H1 (cell line): ENCODE measurements around the gene GCC1. TPM values are rescaled to one million over a fixed set of nuclear protein-coding genes. Genes with fewer than 3 reads are reported as not detected.

Experiments
- CBX5 ChIP-seq: fragments of 300-800, 300-1000 bp; sonication (generic); IDR thresholded peaks from 2 replicates; pipeline ENCODE4 v1.7.1; 2016; ENCODE audit warnings: antibody characterized with exemption, low read length, low read depth
- CTBP2 ChIP-seq: IDR thresholded peaks from 2 replicates; pipeline ENCODE4 v1.7.0; 2011; ENCODE audit warnings: borderline replicate concordance, mild to moderate bottlenecking, moderate library complexity, mixed read lengths, low read length; ENCODE audit not compliant: insufficient read depth, insufficient read length
- RNF2 ChIP-seq: fragments of 200-900, 300-1000 bp; sonication (generic); IDR thresholded peaks from 2 replicates; pipeline ENCODE4 v1.7.1; 2016; ENCODE audit warnings: borderline replicate concordance, low read depth, mild to moderate bottlenecking, antibody characterized with exemption, low read length; ENCODE audit not compliant: poor library complexity, severe bottlenecking; ENCODE audit errors: missing control alignments
- ZNF274 ChIP-seq: IDR thresholded peaks from 2 replicates; pipeline ENCODE4 v1.7.0; 2012; ENCODE audit warnings: low read length, borderline replicate concordance; ENCODE audit errors: extremely low read depth
- polyA plus RNA-seq, 7 experiments: library from polyadenylated mRNA; depleted of rRNA in 3 of 7; stranded (reverse) in 5 of 7; unstranded in 2 of 7; fragments of >200 nt in 5 of 7; fragments of 200-250 nt in 2 of 7; gene quantifications; 1 replicate in 5 of 7; 2 replicates in 1 of 7; 4 replicates in 1 of 7; pipeline versions ENCODE4 v1.2.1 to v1.2.3, GENCODE V29; 2011 to 2013; ENCODE audit warnings: missing spikeins in 2 of 7, mixed read lengths in 2 of 7
- total RNA-seq: library from RNA; stranded (reverse); fragmentation: NEBNext Ultra II Directional; extraction: Animal tissue kit (Norgen Biotek cat#: 25700); gene quantifications from 2 replicates; pipeline ENCODE4 v1.2.1, GENCODE V29; 2021
- TF ChIP-seq, protein P1 (sequence below): IDR thresholded peaks from 2 replicates; pipeline ENCODE4 v1.6.1; 2012; ENCODE audit warnings: inconsistent platforms
- TF ChIP-seq, protein P2 (sequence below): fragments of 300-600 bp; sonication (generic); IDR thresholded peaks from 2 replicates; pipeline ENCODE4 v1.7.1; 2012; ENCODE audit warnings: low read length, moderate library complexity, mild to moderate bottlenecking, inconsistent platforms; ENCODE audit not compliant: insufficient replicate concordance
- TF ChIP-seq, protein P3 (sequence below): IDR thresholded peaks from 2 replicates; pipeline ENCODE4 v1.6.1; 2012; ENCODE audit warnings: inconsistent platforms

GCC1 gene
- total and polyA plus RNA-seq, 2 of the 8 experiments (the other 6 are each of a cell fraction or from before 2014, with no cell fraction given) = 3.3 to 15.0 TPM

DNA sequence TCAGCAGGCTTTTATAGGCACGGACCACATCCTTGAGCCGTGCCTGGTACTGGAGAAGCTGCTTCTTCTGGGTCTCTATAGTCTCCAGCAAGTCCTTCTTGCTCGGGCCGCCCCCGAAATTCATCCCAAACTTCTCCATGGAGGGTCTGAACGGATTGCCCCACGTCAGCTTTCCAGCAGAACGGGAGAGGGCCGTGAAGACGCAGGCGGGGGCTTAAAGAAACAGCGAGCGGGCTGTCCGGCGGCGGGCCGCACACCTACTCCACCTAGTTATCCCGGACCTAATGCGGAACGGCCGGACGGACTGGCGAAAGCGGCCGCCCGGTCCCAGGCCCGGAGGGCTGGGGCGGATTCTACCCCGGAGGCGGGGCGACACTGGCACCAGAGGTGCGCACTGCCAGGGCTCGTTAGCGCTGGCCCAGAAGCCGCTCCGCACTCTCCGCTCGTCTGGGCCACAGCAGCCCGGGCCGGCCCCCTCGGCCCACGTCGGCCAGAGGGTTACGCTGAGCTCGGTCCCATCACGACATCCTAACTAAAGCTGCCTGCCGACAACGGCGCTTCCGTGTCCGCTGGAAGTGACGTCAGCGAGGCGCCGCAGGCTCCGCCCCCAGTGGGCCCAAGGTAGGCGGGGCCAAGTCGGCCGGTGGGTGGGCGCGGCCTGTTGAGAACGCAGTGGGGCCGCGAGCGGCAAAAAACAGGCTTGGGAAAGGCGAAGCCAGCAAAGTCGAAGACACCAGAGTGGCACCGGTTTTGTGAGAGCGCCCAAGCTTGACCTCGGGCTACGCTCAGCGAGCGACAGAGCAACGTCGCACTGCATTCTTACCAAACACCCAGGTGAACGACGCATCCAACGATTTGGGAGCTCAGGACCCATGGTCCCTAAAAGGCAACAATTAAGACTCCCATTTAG, at the start of gene GCC1 (continued):
- TF ChIP-seq, protein P1, sequence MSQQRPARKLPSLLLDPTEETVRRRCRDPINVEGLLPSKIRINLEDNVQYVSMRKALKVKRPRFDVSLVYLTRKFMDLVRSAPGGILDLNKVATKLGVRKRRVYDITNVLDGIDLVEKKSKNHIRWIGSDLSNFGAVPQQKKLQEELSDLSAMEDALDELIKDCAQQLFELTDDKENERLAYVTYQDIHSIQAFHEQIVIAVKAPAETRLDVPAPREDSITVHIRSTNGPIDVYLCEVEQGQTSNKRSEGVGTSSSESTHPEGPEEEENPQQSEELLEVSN = peak; percentile 99
- TF ChIP-seq RNF2 (no peak), ZNF274 (no peak), CTBP2 (no peak), CBX5 (no peak)
- TF ChIP-seq, protein P2, sequence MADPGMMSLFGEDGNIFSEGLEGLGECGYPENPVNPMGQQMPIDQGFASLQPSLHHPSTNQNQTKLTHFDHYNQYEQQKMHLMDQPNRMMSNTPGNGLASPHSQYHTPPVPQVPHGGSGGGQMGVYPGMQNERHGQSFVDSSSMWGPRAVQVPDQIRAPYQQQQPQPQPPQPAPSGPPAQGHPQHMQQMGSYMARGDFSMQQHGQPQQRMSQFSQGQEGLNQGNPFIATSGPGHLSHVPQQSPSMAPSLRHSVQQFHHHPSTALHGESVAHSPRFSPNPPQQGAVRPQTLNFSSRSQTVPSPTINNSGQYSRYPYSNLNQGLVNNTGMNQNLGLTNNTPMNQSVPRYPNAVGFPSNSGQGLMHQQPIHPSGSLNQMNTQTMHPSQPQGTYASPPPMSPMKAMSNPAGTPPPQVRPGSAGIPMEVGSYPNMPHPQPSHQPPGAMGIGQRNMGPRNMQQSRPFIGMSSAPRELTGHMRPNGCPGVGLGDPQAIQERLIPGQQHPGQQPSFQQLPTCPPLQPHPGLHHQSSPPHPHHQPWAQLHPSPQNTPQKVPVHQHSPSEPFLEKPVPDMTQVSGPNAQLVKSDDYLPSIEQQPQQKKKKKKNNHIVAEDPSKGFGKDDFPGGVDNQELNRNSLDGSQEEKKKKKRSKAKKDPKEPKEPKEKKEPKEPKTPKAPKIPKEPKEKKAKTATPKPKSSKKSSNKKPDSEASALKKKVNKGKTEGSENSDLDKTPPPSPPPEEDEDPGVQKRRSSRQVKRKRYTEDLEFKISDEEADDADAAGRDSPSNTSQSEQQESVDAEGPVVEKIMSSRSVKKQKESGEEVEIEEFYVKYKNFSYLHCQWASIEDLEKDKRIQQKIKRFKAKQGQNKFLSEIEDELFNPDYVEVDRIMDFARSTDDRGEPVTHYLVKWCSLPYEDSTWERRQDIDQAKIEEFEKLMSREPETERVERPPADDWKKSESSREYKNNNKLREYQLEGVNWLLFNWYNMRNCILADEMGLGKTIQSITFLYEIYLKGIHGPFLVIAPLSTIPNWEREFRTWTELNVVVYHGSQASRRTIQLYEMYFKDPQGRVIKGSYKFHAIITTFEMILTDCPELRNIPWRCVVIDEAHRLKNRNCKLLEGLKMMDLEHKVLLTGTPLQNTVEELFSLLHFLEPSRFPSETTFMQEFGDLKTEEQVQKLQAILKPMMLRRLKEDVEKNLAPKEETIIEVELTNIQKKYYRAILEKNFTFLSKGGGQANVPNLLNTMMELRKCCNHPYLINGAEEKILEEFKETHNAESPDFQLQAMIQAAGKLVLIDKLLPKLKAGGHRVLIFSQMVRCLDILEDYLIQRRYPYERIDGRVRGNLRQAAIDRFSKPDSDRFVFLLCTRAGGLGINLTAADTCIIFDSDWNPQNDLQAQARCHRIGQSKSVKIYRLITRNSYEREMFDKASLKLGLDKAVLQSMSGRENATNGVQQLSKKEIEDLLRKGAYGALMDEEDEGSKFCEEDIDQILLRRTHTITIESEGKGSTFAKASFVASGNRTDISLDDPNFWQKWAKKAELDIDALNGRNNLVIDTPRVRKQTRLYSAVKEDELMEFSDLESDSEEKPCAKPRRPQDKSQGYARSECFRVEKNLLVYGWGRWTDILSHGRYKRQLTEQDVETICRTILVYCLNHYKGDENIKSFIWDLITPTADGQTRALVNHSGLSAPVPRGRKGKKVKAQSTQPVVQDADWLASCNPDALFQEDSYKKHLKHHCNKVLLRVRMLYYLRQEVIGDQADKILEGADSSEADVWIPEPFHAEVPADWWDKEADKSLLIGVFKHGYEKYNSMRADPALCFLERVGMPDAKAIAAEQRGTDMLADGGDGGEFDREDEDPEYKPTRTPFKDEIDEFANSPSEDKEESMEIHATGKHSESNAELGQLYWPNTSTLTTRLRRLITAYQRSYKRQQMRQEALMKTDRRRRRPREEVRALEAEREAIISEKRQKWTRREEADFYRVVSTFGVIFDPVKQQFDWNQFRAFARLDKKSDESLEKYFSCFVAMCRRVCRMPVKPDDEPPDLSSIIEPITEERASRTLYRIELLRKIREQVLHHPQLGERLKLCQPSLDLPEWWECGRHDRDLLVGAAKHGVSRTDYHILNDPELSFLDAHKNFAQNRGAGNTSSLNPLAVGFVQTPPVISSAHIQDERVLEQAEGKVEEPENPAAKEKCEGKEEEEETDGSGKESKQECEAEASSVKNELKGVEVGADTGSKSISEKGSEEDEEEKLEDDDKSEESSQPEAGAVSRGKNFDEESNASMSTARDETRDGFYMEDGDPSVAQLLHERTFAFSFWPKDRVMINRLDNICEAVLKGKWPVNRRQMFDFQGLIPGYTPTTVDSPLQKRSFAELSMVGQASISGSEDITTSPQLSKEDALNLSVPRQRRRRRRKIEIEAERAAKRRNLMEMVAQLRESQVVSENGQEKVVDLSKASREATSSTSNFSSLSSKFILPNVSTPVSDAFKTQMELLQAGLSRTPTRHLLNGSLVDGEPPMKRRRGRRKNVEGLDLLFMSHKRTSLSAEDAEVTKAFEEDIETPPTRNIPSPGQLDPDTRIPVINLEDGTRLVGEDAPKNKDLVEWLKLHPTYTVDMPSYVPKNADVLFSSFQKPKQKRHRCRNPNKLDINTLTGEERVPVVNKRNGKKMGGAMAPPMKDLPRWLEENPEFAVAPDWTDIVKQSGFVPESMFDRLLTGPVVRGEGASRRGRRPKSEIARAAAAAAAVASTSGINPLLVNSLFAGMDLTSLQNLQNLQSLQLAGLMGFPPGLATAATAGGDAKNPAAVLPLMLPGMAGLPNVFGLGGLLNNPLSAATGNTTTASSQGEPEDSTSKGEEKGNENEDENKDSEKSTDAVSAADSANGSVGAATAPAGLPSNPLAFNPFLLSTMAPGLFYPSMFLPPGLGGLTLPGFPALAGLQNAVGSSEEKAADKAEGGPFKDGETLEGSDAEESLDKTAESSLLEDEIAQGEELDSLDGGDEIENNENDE = no peak
- TF ChIP-seq, protein P3, sequence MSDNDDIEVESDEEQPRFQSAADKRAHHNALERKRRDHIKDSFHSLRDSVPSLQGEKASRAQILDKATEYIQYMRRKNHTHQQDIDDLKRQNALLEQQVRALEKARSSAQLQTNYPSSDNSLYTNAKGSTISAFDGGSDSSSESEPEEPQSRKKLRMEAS = peak; percentile 96
